ENCODE results near the gene ADD2. TPM values are rescaled to one million over a fixed set of nuclear protein-coding genes. Genes with fewer than 3 reads are reported as not detected.

The ADD2 gene, protein sequence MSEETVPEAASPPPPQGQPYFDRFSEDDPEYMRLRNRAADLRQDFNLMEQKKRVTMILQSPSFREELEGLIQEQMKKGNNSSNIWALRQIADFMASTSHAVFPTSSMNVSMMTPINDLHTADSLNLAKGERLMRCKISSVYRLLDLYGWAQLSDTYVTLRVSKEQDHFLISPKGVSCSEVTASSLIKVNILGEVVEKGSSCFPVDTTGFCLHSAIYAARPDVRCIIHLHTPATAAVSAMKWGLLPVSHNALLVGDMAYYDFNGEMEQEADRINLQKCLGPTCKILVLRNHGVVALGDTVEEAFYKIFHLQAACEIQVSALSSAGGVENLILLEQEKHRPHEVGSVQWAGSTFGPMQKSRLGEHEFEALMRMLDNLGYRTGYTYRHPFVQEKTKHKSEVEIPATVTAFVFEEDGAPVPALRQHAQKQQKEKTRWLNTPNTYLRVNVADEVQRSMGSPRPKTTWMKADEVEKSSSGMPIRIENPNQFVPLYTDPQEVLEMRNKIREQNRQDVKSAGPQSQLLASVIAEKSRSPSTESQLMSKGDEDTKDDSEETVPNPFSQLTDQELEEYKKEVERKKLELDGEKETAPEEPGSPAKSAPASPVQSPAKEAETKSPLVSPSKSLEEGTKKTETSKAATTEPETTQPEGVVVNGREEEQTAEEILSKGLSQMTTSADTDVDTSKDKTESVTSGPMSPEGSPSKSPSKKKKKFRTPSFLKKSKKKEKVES
- total RNA-seq = 100 to 1,000 TPM in 1 of 2 donors, under 1 TPM in 1; 0.08 to 156 TPM
- polyA plus RNA-seq = under 1 TPM in 1 of 2 donors, not detected in 1; 0.16 TPM

DNA sequence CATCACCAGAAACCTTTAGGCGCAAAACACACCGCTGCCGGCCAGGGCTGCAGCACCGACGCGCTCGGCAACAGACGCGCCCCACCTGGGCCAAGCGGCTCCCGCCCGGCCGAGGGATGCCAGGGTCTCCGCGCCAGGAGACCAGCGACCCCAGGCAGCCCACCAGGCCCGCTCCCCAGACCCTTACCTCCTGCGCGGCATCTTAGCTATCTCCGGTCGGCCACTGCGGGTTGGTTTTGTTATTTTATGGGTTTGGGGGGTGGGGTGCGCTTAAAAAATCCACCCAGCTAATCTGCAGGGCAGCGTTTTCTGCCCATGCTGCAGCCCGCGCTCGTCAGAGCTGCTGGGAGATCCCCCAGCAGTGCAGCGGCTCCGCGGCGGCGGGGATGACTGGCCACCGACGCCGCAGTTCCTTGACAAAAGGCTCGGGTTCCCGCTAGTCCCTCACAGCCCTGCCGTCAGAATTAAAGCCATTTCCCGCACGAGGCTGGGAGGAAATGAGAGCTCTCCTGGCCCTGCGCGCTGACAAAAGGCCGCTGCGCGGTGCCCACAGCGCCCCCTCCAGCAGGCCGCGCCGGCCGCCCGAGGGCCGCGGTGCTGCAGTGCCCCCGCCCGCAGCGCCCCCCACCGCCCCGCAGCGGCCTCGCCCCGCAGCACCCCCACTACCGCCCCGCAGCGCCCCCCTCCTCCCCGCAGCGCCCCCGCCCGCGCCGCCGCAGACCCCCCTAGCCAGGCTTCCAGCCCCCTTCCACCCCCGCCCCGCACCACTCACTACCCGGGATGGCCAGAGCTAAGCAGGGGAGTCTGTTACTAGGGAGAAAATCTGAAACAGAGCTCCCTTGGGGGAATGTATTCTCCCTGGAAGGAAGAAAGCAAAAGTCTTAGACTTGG, at the start of gene ADD2:
ADD2 (minus strand) TSS at position 502 of the 891 bp plus-strand sequence. CDS start 61,792 bp downstream, outside the sequence.
- WGBS = 4% methylated on average over 73 of the region's 74 CpGs
- H3K9ac ChIP-seq (ENCODE audit: low read depth in 1 of 2, low read length in 2 of 2) = no peak within 1 kb of the TSS
- peak within 1 kb of the TSS in 1 of 3 donors; percentile 40 for H3K4me3 ChIP-seq (ENCODE audit: low read depth in 1 of 3, low read length in 3 of 3)
- no peak within 1 kb of the TSS for H3K27ac ChIP-seq (ENCODE audit: low read depth in 1 of 2, low read length in 2 of 2)
- H3K36me3 ChIP-seq (ENCODE audit: control insufficient read depth in 4 of 4, insufficient read depth in 3 of 4, low read depth in 1 of 4, low read length in 3 of 4) = no peaks in the 10 kb centered on the region
- H3K27me3 ChIP-seq (ENCODE audit: control insufficient read depth in 4 of 4, insufficient read depth in 4 of 4, low read length in 3 of 4) = peaks cover 0 to 11% (median 4%) of the 10 kb centered on the region in 4 donors
- H3K9me3 ChIP-seq (ENCODE audit: control insufficient read depth in 4 of 4, low read length in 3 of 4) = no peaks in the 10 kb centered on the region
- H3K4me1 ChIP-seq (ENCODE audit: control insufficient read depth in 4 of 4, insufficient read depth in 4 of 4, low read length in 3 of 4) = peaks cover 3 to 13% (median 10%) of the 10 kb centered on the region in 4 donors
- TF ChIP-seq RXRA (IDR thresholded peaks at IDR 0.05) (no peak), FOXA1 (IDR thresholded peaks at IDR 0.05) (no peak), JUND (IDR thresholded peaks at IDR 0.05) (no peak), EGR1 (IDR thresholded peaks at IDR 0.05; ENCODE audit: low read depth in 2 of 2) (no peak), RAD21 (IDR thresholded peaks at IDR 0.05) (no peak), FOXA2 (IDR thresholded peaks at IDR 0.05) (no peak), NR2F2 (IDR thresholded peaks at IDR 0.05) (no peak), TAF1 (conservative IDR thresholded peaks at IDR 0.05) (no peak), SP1 (IDR thresholded peaks at IDR 0.05) (no peak), HNF4A (conservative IDR thresholded peaks at IDR 0.05) (no peak), YY1 (IDR thresholded peaks at IDR 0.05) (no peak), GABPA (IDR thresholded peaks at IDR 0.05 in 1 of 2, conservative IDR thresholded peaks at IDR 0.05 in 1 of 2) (no peak), HNF4G (IDR thresholded peaks at IDR 0.05) (no peak)
- TF ChIP-seq, protein P1, sequence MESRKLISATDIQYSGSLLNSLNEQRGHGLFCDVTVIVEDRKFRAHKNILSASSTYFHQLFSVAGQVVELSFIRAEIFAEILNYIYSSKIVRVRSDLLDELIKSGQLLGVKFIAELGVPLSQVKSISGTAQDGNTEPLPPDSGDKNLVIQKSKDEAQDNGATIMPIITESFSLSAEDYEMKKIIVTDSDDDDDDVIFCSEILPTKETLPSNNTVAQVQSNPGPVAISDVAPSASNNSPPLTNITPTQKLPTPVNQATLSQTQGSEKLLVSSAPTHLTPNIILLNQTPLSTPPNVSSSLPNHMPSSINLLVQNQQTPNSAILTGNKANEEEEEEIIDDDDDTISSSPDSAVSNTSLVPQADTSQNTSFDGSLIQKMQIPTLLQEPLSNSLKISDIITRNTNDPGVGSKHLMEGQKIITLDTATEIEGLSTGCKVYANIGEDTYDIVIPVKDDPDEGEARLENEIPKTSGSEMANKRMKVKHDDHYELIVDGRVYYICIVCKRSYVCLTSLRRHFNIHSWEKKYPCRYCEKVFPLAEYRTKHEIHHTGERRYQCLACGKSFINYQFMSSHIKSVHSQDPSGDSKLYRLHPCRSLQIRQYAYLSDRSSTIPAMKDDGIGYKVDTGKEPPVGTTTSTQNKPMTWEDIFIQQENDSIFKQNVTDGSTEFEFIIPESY (IDR thresholded peaks at IDR 0.05) = no peak
- TF ChIP-seq, protein P2, sequence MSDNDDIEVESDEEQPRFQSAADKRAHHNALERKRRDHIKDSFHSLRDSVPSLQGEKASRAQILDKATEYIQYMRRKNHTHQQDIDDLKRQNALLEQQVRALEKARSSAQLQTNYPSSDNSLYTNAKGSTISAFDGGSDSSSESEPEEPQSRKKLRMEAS (IDR thresholded peaks at IDR 0.05) = no peak
- TF ChIP-seq, protein P3, sequence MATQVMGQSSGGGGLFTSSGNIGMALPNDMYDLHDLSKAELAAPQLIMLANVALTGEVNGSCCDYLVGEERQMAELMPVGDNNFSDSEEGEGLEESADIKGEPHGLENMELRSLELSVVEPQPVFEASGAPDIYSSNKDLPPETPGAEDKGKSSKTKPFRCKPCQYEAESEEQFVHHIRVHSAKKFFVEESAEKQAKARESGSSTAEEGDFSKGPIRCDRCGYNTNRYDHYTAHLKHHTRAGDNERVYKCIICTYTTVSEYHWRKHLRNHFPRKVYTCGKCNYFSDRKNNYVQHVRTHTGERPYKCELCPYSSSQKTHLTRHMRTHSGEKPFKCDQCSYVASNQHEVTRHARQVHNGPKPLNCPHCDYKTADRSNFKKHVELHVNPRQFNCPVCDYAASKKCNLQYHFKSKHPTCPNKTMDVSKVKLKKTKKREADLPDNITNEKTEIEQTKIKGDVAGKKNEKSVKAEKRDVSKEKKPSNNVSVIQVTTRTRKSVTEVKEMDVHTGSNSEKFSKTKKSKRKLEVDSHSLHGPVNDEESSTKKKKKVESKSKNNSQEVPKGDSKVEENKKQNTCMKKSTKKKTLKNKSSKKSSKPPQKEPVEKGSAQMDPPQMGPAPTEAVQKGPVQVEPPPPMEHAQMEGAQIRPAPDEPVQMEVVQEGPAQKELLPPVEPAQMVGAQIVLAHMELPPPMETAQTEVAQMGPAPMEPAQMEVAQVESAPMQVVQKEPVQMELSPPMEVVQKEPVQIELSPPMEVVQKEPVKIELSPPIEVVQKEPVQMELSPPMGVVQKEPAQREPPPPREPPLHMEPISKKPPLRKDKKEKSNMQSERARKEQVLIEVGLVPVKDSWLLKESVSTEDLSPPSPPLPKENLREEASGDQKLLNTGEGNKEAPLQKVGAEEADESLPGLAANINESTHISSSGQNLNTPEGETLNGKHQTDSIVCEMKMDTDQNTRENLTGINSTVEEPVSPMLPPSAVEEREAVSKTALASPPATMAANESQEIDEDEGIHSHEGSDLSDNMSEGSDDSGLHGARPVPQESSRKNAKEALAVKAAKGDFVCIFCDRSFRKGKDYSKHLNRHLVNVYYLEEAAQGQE (IDR thresholded peaks at IDR 0.05) = no peak
- TF ChIP-seq, protein P4, sequence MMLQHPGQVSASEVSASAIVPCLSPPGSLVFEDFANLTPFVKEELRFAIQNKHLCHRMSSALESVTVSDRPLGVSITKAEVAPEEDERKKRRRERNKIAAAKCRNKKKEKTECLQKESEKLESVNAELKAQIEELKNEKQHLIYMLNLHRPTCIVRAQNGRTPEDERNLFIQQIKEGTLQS (IDR thresholded peaks at IDR 0.05) = no peak
- TF ChIP-seq, protein P5, sequence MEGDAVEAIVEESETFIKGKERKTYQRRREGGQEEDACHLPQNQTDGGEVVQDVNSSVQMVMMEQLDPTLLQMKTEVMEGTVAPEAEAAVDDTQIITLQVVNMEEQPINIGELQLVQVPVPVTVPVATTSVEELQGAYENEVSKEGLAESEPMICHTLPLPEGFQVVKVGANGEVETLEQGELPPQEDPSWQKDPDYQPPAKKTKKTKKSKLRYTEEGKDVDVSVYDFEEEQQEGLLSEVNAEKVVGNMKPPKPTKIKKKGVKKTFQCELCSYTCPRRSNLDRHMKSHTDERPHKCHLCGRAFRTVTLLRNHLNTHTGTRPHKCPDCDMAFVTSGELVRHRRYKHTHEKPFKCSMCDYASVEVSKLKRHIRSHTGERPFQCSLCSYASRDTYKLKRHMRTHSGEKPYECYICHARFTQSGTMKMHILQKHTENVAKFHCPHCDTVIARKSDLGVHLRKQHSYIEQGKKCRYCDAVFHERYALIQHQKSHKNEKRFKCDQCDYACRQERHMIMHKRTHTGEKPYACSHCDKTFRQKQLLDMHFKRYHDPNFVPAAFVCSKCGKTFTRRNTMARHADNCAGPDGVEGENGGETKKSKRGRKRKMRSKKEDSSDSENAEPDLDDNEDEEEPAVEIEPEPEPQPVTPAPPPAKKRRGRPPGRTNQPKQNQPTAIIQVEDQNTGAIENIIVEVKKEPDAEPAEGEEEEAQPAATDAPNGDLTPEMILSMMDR (IDR thresholded peaks at IDR 0.05; ENCODE audit: low read depth, low read length, missing input control) = no peak
- DNase-seq (ENCODE audit: low spot score) = no peak

Measured in liver (tissue), 9 donors.